PFSK-1 (cell line): ENCODE measurements around the gene HOXC10.

Experiments
- SIN3A ChIP-seq: IDR thresholded peaks from 2 replicates; pipeline ENCODE4 v1.6.1; 2012; ENCODE audit warnings: mild to moderate bottlenecking, low read length, moderate library complexity, borderline replicate concordance; ENCODE audit not compliant: insufficient read depth
- TAF1 ChIP-seq: IDR thresholded peaks from 2 replicates; pipeline ENCODE4 v1.6.1; 2012; ENCODE audit warnings: low read length, control low read depth, borderline replicate concordance; ENCODE audit not compliant: insufficient read depth

DNA sequence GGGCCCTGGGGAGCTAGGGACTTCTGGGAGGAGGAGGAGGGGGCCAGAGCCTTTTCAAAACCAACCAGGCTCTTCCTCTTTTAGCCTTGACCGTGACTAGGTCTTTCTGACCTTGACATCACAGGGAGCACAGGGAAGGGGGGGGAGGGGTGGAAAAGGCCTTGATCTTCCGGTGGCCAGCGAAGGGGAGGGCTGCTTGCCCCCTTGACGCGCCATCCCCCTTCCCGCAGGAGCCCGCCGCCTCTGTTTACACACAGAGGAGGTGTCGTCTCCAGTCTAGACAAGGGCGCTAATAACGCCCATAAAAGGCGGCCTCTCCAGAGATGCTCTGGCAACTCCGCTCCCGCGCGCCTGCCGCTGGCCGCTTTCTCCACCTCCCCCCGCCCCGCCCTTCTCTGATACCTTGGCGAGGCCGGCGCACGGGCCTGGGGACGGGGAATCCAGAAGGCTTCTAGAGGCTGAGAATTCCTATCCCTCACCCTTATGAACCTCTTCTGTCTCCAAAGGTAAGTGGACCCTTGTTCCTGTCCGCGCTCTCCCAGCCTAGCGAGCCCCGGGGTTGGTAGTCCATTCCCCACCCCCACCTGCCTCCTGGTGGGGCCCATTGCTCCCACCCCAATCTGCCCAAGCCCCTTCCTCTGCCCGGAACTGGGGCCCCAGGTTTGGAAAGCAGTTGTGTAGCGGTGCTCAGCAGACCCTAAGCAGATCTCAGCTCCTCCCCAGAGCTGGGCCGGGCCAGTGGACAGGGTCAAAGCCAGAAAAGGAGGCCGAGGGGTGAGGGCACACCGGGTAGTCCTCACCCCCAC, 35.1 kb upstream of the HOXC10 start:
- TF ChIP-seq TAF1, result no peak
- TF ChIP-seq SIN3A, result no peak
